ENCODE measurements around the gene CBFA2T3. TPM values are rescaled to one million over a fixed set of nuclear protein-coding genes. Genes with fewer than 3 reads are reported as not detected.

The CBFA2T3 gene
- total RNA-seq, 1 experiment from 2014 or later = 2.9 TPM

DNA sequence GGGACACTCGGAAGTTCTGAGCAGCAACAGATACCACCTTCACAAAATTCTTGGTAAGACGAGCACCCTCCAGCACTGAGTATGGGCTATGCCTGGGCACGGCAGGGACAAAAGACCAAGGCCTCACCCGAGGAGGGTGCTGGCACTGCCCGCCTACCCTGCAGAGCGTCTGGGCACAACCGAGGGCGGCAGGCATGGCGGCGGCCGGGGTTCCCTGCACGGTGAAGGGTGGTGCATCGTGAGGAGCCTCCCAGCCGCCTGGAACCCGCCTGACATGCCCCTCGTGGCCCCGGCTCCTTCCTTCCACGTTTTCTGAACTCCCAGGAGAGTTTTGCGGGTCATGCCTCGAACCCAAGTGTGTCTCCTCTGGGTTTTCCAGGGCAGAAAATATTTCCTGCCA, 139.2 kb downstream of the CBFA2T3 start:
- Histone ChIP-seq H3K79me2 (ENCODE audit: insufficient read depth, low read length) (no peaks in the 10 kb centered on the region), H2BK20ac (ENCODE audit: low read depth, low read length, poor library complexity, severe bottlenecking) (no peak overlapping the region), H4K20me1 (ENCODE audit: control insufficient read depth, insufficient read depth, insufficient read length) (no peaks in the 10 kb centered on the region), H3K79me1 (ENCODE audit: insufficient read depth, low read depth, low read length, poor library complexity, severe bottlenecking) (no peaks in the 10 kb centered on the region), H3K14ac (ENCODE audit: insufficient read depth, low read length) (no peak overlapping the region), H3K4me1 (ENCODE audit: insufficient read depth, low read length) (no peaks in the 10 kb centered on the region), H3K23ac (ENCODE audit: insufficient read length, low read depth, low read length) (no peak overlapping the region), H4K91ac (ENCODE audit: insufficient read length, low read depth, low read length) (no peak overlapping the region), H4K5ac (ENCODE audit: insufficient read length, low read depth, low read length) (no peak overlapping the region), H3K27me3 (ENCODE audit: insufficient read depth, low read length) (no peaks in the 10 kb centered on the region), H3K9me3 (ENCODE audit: control insufficient read depth, low read depth, low read length) (no peaks in the 10 kb centered on the region), H3K56ac (ENCODE audit: insufficient read length, low read depth, low read length) (no peak overlapping the region), H2BK15ac (ENCODE audit: low read depth, low read length) (no peak overlapping the region), H2AFZ (ENCODE audit: low read length) (no peak overlapping the region), H2BK5ac (ENCODE audit: insufficient read length, low read length) (no peak overlapping the region), H3K9ac (ENCODE audit: extremely low read depth, insufficient read length, low read length) (no peak overlapping the region), H3K4ac (ENCODE audit: low read depth, low read length) (no peak overlapping the region), H3K23me2 (ENCODE audit: insufficient read length, low read depth, low read length, poor library complexity, severe bottlenecking) (no peaks in the 10 kb centered on the region), H2AK5ac (ENCODE audit: insufficient read length, low read length) (no peak overlapping the region), H2BK12ac (ENCODE audit: insufficient read length, low read depth, low read length) (no peak overlapping the region), H3K27ac (ENCODE audit: insufficient read length, low read depth, low read length) (no peak overlapping the region), H3T11ph (ENCODE audit: low read length) (no peak overlapping the region), H2BK120ac (ENCODE audit: low read depth, low read length, poor library complexity, severe bottlenecking) (no peak overlapping the region), H3K4me2 (ENCODE audit: insufficient read depth, insufficient read length, low read length) (no peak overlapping the region), H3K18ac (ENCODE audit: insufficient read length, low read depth, low read length) (no peak overlapping the region), H4K8ac (replicated peaks; ENCODE audit: insufficient read length, low read depth, low read length) (no peak overlapping the region)
- peaks cover 4 to 16% (median 13%) of the 10 kb centered on the region in 3 experiments; a peak in 6 of 7 replicates for H3K36me3 Mint-ChIP-seq (ENCODE audit: insufficient read depth in 1 of 3, low read depth in 3 of 3)
- no peak for DNase-seq
- H3K4me1 Mint-ChIP-seq = no peaks in the 10 kb centered on the region
- WGBS (ENCODE audit: extremely low coverage, insufficient read length, low lambda C conversion rate) = no CpG with 5 or more reads among the region's 20 CpGs
- H3K27ac Mint-ChIP-seq = no peak overlapping the region
- TF ChIP-seq, protein P1, sequence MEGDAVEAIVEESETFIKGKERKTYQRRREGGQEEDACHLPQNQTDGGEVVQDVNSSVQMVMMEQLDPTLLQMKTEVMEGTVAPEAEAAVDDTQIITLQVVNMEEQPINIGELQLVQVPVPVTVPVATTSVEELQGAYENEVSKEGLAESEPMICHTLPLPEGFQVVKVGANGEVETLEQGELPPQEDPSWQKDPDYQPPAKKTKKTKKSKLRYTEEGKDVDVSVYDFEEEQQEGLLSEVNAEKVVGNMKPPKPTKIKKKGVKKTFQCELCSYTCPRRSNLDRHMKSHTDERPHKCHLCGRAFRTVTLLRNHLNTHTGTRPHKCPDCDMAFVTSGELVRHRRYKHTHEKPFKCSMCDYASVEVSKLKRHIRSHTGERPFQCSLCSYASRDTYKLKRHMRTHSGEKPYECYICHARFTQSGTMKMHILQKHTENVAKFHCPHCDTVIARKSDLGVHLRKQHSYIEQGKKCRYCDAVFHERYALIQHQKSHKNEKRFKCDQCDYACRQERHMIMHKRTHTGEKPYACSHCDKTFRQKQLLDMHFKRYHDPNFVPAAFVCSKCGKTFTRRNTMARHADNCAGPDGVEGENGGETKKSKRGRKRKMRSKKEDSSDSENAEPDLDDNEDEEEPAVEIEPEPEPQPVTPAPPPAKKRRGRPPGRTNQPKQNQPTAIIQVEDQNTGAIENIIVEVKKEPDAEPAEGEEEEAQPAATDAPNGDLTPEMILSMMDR (conservative IDR thresholded peaks at IDR 0.05) = no peak
- H3K4me3 Mint-ChIP-seq = no peak overlapping the region
- H3K27me3 Mint-ChIP-seq (ENCODE audit: low read depth) = no peaks in the 10 kb centered on the region
- H3K9me3 Mint-ChIP-seq = no peaks in the 10 kb centered on the region

Data from H9 (cell line).